KMS-11 (cell line): ENCODE results near the gene PRPF8.

ENCODE experiments used
- H2AFZ ChIP-seq: fragments of 200-600 bp; sonication (generic); 2 replicates; pipeline ENCODE4 v1.6.1; 2016; ENCODE audit warnings: antibody characterized with exemption, mixed run types, low read depth
- H3K27ac ChIP-seq: fragments of 200-600 bp; sonication (generic); 2 replicates; pipeline ENCODE4 v1.6.1; 2016; ENCODE audit warnings: mild to moderate bottlenecking, mixed run types
- H3K27me3 ChIP-seq: fragments of 200-600 bp; sonication (generic); 2 replicates; pipeline ENCODE4 v1.6.1; 2017; ENCODE audit warnings: mild to moderate bottlenecking, low read depth, mixed run types, moderate library complexity; ENCODE audit not compliant: insufficient read depth
- H3K36me3 ChIP-seq: fragments of 200-600 bp; sonication (generic); 2 replicates; pipeline ENCODE4 v1.6.1; 2017; ENCODE audit warnings: mild to moderate bottlenecking, mixed run types; ENCODE audit not compliant: insufficient read depth
- H3K4me1 ChIP-seq: fragments of 200-600 bp; sonication (generic); 2 replicates; pipeline ENCODE4 v1.6.1; 2016; ENCODE audit warnings: mild to moderate bottlenecking, low read depth, mixed run types; ENCODE audit not compliant: poor library complexity, severe bottlenecking
- H3K4me2 ChIP-seq: fragments of 200-600 bp; sonication (generic); 2 replicates; pipeline ENCODE4 v1.7.0; 2016; ENCODE audit warnings: mild to moderate bottlenecking, mixed run types
- H3K4me3 ChIP-seq: fragments of 200-600 bp; sonication (generic); IDR thresholded peaks from 2 replicates; pipeline ENCODE4 v1.6.1; 2017; ENCODE audit warnings: low read depth, low read length, mixed read lengths; ENCODE audit not compliant: insufficient read depth
- H3K79me2 ChIP-seq: fragments of 200-600 bp; sonication (generic); 2 replicates; pipeline ENCODE4 v1.6.1; 2016; ENCODE audit warnings: low read depth, mixed run types; ENCODE audit not compliant: insufficient read depth
- H3K9ac ChIP-seq: fragments of 200-600 bp; sonication (generic); 2 replicates; pipeline ENCODE4 v1.6.1; 2016; ENCODE audit warnings: mild to moderate bottlenecking, mixed run types
- H4K20me1 ChIP-seq: fragments of 200-600 bp; sonication (generic); 2 replicates; pipeline ENCODE4 v1.6.1; 2016; ENCODE audit warnings: mild to moderate bottlenecking, mixed run types; ENCODE audit not compliant: insufficient read depth
- TF ChIP-seq, protein P1 (sequence below): fragments of 200-600 bp; sonication (generic); conservative IDR thresholded peaks from 2 replicates; pipeline ENCODE4 v1.6.1; 2017; ENCODE audit warnings: low read depth, mild to moderate bottlenecking, antibody characterized with exemption, low read length, moderate library complexity, mixed read lengths

Gene PRPF8

DNA sequence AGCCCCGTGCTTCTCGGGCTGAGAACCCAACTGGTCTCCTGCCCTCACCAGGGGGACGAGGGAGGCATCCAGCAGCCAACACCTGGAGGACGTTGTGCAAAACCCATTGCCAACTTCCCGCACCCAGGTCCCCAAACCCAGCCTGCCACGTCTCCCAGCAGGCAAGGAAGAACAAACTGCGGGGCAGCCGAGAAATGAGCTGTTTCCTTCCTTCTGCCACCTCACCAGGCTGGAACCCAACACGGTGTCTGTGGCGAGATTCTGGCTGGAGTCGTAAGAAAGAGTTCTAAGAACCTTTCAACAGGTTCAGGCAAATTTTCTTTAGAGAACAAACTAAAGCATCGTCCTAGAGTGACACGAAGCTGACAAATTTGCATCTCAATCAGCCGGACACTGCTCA is 59.6 kb downstream of the PRPF8 start:
- Histone ChIP-seq H4K20me1 (no peaks in the 10 kb centered on the region), H2AFZ (no peak overlapping the region), H3K27me3 (no peaks in the 10 kb centered on the region), H3K9ac (no peak overlapping the region), H3K27ac (no peak overlapping the region), H3K4me2 (no peak overlapping the region), H3K79me2 (no peaks in the 10 kb centered on the region), H3K4me1 (no peaks in the 10 kb centered on the region), H3K4me3 (no peak overlapping the region), H3K36me3 (no peaks in the 10 kb centered on the region)
- TF ChIP-seq, protein P1, sequence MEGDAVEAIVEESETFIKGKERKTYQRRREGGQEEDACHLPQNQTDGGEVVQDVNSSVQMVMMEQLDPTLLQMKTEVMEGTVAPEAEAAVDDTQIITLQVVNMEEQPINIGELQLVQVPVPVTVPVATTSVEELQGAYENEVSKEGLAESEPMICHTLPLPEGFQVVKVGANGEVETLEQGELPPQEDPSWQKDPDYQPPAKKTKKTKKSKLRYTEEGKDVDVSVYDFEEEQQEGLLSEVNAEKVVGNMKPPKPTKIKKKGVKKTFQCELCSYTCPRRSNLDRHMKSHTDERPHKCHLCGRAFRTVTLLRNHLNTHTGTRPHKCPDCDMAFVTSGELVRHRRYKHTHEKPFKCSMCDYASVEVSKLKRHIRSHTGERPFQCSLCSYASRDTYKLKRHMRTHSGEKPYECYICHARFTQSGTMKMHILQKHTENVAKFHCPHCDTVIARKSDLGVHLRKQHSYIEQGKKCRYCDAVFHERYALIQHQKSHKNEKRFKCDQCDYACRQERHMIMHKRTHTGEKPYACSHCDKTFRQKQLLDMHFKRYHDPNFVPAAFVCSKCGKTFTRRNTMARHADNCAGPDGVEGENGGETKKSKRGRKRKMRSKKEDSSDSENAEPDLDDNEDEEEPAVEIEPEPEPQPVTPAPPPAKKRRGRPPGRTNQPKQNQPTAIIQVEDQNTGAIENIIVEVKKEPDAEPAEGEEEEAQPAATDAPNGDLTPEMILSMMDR, result no peak

DNA sequence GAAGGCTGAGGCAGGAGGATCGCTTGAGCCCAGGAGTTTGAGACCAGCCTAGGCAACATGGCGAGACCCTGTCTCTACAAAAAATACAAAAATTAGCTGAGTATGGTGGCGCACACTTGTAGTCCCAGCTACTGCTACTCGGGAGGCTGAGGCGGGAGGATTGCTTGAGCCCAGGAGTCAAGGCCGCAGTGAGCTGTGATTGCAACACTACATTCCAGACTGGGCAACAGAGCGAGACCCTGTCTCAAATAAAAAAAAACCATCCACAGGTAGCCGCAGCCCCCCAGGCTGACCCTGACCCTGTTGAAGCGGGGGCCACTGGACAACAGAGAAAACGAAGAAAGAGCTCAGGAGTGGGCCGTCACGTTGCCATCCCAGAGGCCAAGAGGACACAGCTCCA is 60.0 kb downstream of the PRPF8 start:
- Histone ChIP-seq H3K4me2 (no peak overlapping the region), H3K27ac (no peak overlapping the region), H4K20me1 (no peaks in the 10 kb centered on the region), H3K4me3 (no peak overlapping the region), H3K9ac (no peak overlapping the region), H3K79me2 (no peaks in the 10 kb centered on the region), H3K36me3 (no peaks in the 10 kb centered on the region), H2AFZ (no peak overlapping the region), H3K4me1 (no peaks in the 10 kb centered on the region), H3K27me3 (no peaks in the 10 kb centered on the region)
- TF ChIP-seq, protein P1, result no peak

DNA sequence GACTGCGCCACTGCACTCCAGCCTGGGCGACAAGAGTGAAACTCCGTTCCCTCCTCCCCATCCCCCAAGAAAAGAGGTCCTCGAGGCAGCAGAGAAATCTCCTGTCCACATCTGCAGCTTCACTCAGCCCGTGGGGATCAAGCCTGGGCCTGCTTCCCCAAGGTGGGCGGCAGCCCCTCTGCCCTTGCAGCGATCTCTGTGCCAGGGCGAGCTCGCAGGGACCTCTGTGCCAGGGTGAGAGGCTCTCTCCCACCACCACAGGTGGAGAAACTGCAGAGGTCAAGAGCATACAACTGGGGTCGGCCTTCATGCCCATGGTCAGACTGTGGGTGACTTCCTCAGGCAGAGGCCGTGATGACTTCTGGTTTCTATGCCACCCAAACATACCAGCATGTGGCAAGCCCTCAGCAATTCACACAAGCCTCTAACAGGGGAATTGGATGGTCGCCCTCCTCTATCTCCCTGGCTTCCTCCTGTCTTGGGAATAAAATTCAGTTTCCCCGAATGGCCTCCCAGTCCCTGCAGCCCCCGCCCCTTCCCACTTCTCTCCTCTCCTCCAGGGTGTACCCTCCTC is 61.5 kb downstream of the PRPF8 start:
- Histone ChIP-seq H3K9ac (no peak overlapping the region), H3K36me3 (no peaks in the 10 kb centered on the region), H3K27ac (no peak overlapping the region), H3K27me3 (no peaks in the 10 kb centered on the region), H3K4me3 (no peak overlapping the region), H3K4me2 (no peak overlapping the region), H4K20me1 (no peaks in the 10 kb centered on the region), H2AFZ (no peak overlapping the region), H3K79me2 (no peaks in the 10 kb centered on the region), H3K4me1 (no peaks in the 10 kb centered on the region)
- TF ChIP-seq, protein P1, result no peak

DNA sequence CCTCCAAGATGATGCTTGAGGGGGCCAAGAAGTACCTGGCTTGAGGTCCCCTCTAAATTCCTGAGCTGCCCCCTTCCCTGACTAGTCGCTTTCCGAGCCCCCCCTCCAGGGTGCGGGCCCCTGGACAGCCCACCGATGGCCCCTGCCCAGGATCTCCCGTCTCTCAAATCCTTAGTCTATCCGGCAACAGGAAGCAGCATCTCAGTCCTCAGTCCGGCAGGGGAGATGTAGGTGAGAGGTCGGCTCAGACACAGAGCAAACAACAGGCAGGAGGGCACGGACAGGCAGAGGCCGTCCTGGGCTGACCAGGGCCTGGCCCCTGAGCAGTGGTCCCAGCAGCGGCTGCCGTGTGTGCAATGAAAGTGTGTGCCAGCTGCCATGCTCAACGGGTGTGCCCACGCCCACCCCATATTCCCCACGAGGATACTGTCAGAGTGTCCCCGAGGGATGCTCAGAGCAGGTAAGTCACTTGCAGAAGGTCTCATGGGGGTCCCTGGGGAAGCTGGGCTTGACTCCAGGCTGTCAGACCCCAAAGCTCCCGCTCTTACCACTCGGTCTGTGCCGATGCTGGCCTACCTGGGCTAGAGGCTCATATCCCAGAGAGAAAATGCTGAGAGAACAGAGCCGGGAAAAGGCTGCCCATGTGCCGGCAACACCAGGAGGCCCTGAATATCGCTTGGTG is 63.3 kb downstream of the PRPF8 start:
- TF ChIP-seq, protein P1, result no peak
- Histone ChIP-seq H3K27ac (no peak overlapping the region), H3K79me2 (no peaks in the 10 kb centered on the region), H3K4me1 (no peaks in the 10 kb centered on the region), H3K36me3 (no peaks in the 10 kb centered on the region), H2AFZ (no peak overlapping the region), H4K20me1 (no peaks in the 10 kb centered on the region), H3K9ac (no peak overlapping the region), H3K4me3 (no peak overlapping the region), H3K27me3 (no peaks in the 10 kb centered on the region), H3K4me2 (no peak overlapping the region)
